Dermis microvascular lymphatic vessel endothelial cell (primary cell): ENCODE measurements around the gene CRABP2. TPM values are rescaled to one million over a fixed set of nuclear protein-coding genes. Genes with fewer than 3 reads are reported as not detected.

Source experiments
- DNase-seq, 2 donors: peaks; one replicate each; pipeline versions ENCODE4 v3.0.0 to v3.0.0-alpha.2; 2010; ENCODE audit warnings: low read depth in 2 of 2
- total RNA-seq: library from RNA; depleted of rRNA; stranded (reverse); fragments of >200 nt; gene quantifications from 2 replicates; pipeline ENCODE4 v1.2.1, GENCODE V29; 2014

The CRABP2 gene
- total RNA-seq, 1 donor from 2014 or later: not detected

GRCh38 chr1:156656806-156657740 is 48.3 kb downstream of the CRABP2 start:
- DNase-seq: peak in 1 of 2 donors; percentile 53

GRCh38 chr1:156655904-156656516 is 49.4 kb downstream of the CRABP2 start:
- no peak for DNase-seq

- no peak for DNase-seq
Observed at GRCh38 chr1:156655151-156655903, 50.1 kb downstream of the CRABP2 start.

GRCh38 chr1:156654700-156655099 is 50.7 kb downstream of the CRABP2 start:
- DNase-seq: no peak

GRCh38 chr1:156652992-156653355 is 52.4 kb downstream of the CRABP2 start:
- no peak for DNase-seq

- peak in 1 of 2 donors; percentile 41 for DNase-seq
Observed at GRCh38 chr1:156652131-156652991, 53.0 kb downstream of the CRABP2 start.

Other genes starting within 250 kb of the CRABP2 start
- gene MEF2D, start 204.8 kb downstream of the CRABP2 start, total RNA-seq: 4.1 and 9.4 TPM in 2 replicates
- 6.8 and 12.8 TPM in 2 replicates for gene IQGAP3, start 133.0 kb downstream of the CRABP2 start, total RNA-seq
- gene TTC24, start 125.9 kb downstream of the CRABP2 start, total RNA-seq: not detected in 2 replicates
- gene NAXE, start 113.8 kb downstream of the CRABP2 start, total RNA-seq: 53.1 and 55.3 TPM in 2 replicates
- gene GPATCH4, start 104.1 kb downstream of the CRABP2 start, total RNA-seq: 12.7 and 18.1 TPM in 2 replicates
- 0.13 TPM in 1 of 2 replicates, not detected in the other for gene HAPLN2, start 86.2 kb downstream of the CRABP2 start, total RNA-seq
- not detected in 2 replicates for gene BCAN, start 63.5 kb downstream of the CRABP2 start, total RNA-seq
- 38.3 and 55.1 TPM in 2 replicates for gene NES, start 28.2 kb downstream of the CRABP2 start, total RNA-seq
- gene METTL25B, start 22.9 kb upstream of the CRABP2 start, total RNA-seq: 7.3 and 12.4 TPM in 2 replicates
- 6.0 and 7.2 TPM in 2 replicates for gene ISG20L2, start 23.2 kb upstream of the CRABP2 start, total RNA-seq
- 29.8 and 46.7 TPM in 2 replicates for gene MRPL24, start 35.5 kb upstream of the CRABP2 start, total RNA-seq
- gene HDGF, start 46.1 kb upstream of the CRABP2 start, total RNA-seq: 93.6 and 114 TPM in 2 replicates
- gene PRCC, start 62.0 kb upstream of the CRABP2 start, total RNA-seq: 9.6 and 13.3 TPM in 2 replicates
- 0.13 TPM in 1 of 2 replicates, not detected in the other for gene SH2D2A, start 111.3 kb upstream of the CRABP2 start, total RNA-seq
- gene INSRR, start 153.5 kb upstream of the CRABP2 start, total RNA-seq: not detected in 2 replicates
- gene NTRK1, start 155.3 kb upstream of the CRABP2 start, total RNA-seq: not detected in 2 replicates
- 10.9 and 25.2 TPM in 2 replicates for gene PEAR1, start 188.1 kb upstream of the CRABP2 start, total RNA-seq
- 0.13 TPM in 2 replicates for gene LRRC71, start 215.0 kb upstream of the CRABP2 start, total RNA-seq